ENCODE data around the gene LCE1C.

The LCE1C gene

DNA sequence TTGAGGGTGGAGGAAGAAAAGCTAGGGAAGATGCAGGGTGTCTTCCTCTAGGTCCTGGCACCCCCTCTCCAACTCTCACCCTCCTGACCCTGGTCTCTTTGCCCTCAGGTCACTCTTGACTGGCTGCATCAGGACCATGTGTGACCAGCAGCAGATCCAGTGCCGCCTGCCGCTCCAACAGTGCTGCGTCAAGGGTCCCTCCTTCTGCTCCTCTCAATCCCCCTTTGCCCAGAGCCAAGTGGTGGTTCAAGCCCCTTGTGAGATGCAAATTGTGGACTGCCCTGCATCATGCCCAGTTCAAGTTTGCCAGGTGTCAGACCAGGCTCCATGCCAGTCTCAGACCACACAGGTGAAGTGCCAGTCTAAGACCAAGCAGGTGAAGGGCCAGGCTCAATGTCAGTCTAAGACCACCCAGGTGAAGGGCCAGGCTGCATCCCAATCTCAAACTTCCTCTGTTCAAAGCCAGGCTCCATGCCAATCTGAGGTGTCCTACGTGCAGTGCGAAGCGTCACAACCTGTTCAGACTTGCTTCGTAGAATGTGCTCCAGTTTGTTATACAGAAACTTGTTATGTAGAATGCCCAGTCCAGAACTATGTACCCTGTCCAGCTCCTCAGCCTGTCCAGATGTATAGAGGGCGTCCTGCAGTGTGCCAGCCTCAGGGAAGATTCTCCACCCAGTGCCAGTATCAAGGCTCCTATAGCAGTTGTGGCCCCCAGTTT, 46.8 kb downstream of the LCE1C start:
- no peak for DNase-seq (ENCODE audit: low read depth)

DNA sequence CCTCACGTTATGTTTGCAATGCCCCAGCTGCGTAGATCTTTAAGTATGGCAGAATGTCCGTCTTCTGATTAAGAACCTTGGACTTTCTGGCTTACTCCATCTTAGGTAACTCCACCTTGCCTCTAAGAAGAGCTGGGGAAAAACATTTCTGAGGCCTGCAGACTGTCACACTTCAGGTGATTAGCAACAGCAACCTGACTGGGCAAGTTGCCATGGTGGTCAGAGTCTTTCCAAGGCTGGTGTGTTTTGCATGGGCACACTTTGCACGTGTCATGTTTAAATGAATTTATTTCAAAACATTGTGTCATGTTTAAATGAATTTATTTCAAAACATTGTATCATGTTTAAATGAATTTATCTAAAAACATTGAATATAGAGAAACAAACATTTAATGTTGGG, 47.8 kb downstream of the LCE1C start:
- DNase-seq (ENCODE audit: low read depth) = no peak

DNA sequence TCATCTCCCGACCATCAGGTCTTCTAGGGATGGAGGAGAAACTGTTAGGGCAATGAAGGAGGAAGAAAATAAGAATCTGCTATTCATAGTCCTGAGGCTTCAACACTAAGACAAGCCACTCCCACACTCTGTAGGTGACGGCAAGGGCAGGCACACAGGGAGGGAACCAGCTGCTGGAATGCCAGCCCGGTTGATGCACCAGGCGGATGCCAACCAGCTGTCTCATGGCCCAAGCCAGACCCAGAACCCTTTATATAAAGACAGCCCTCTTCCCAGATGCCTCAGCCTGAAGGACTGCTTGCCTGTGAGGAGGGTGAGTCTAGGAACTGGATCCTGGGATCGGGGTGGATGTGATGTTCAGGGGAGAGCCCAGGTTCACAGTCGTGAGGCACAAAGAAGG, 48.7 kb downstream of the LCE1C start, which contains the start of gene KPRP:
TSS of gene KPRP (plus strand) at position 279 of the 400 bp plus-strand sequence. CDS start 1,564 bp downstream, outside the sequence.
- DNase-seq (ENCODE audit: low read depth) = no peak

DNA sequence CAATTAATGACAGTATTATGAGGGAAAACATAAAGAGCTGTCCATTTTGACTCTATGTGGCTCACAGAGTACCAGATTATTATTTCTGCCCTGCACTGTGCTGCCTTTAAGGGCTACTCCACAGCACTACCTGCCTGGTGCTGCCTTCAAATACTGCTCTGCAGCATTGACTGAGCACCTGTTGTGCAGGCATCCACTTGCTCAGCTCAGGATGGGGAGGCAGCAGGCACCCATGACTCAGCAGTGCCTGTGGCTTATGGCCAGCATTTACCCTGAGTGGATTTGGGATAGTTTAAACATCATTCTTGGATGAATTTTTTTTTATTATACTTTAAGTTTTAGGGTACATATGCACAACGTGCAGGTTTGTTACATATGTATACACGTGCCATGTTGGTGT, 49.6 kb downstream of the LCE1C start:
- no peak for DNase-seq (ENCODE audit: low read depth)
